OCI-LY7 (cell line): ENCODE results near the gene ABCB9.

Experiments used
- EZH2phosphoT487 ChIP-seq: fragments of 200-600 bp; sonication (generic); IDR thresholded peaks from 2 replicates; pipeline ENCODE4 v1.6.1; 2018; ENCODE audit warnings: low read depth, borderline replicate concordance, mild to moderate bottlenecking, mixed run types, antibody characterized with exemption, low read length, moderate library complexity, mixed read lengths
- TF ChIP-seq, protein P1 (sequence below): fragments of 200-600 bp; sonication (generic); conservative IDR thresholded peaks from 2 replicates; pipeline ENCODE4 v1.5.1; 2014; ENCODE audit warnings: mild to moderate bottlenecking, antibody characterized with exemption, low read length, moderate library complexity, mixed read lengths

DNA sequence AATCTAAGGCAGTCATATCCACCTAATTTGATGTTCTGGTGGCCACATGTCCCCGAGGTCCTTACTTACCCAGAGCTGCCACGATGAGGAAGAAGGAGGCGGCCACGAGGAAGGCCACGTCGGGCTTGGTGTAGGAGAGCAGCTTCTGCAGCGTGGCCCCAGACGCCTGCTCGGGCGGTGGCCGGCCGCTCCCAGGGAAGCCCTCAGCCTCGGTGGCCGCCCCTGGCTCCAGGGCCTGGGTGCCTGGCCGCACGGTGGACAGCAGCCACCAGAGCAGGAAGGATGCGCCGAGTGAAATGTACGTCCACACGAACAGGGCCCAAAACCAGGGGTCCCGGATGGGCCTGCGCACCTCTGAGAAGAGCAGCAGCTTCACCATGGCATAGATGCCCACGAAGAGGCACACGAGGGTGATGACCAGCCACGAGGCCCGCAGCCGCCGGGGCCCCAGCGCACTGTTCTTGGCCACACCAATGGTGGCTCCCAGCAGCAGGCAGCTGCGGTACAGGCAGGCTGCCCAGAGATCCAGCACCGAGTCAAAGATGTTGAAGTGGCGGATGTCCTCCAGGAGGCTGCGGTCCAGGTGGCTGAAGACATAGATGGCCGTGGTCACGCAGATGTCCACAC, 6.6 kb downstream of the ABCB9 start:
- TF ChIP-seq, protein P1, sequence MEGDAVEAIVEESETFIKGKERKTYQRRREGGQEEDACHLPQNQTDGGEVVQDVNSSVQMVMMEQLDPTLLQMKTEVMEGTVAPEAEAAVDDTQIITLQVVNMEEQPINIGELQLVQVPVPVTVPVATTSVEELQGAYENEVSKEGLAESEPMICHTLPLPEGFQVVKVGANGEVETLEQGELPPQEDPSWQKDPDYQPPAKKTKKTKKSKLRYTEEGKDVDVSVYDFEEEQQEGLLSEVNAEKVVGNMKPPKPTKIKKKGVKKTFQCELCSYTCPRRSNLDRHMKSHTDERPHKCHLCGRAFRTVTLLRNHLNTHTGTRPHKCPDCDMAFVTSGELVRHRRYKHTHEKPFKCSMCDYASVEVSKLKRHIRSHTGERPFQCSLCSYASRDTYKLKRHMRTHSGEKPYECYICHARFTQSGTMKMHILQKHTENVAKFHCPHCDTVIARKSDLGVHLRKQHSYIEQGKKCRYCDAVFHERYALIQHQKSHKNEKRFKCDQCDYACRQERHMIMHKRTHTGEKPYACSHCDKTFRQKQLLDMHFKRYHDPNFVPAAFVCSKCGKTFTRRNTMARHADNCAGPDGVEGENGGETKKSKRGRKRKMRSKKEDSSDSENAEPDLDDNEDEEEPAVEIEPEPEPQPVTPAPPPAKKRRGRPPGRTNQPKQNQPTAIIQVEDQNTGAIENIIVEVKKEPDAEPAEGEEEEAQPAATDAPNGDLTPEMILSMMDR = no peak
- no peak for TF ChIP-seq EZH2phosphoT487
